Ovary (tissue), 3 donors: Measurements from ENCODE around the gene HEXIM1.

Source experiments
- EP300 ChIP-seq: sonication (generic); formaldehyde crosslinking; IDR thresholded peaks from one replicate; pipeline ENCODE4 v1.6.1; 2017; ENCODE audit warnings: antibody characterized with exemption
- POLR2A ChIP-seq: fragments of 450-650 bp; IDR thresholded peaks from one replicate; pipeline ENCODE4 v1.6.1; 2017; ENCODE audit warnings: antibody characterized with exemption, mild to moderate bottlenecking, moderate library complexity
- TF ChIP-seq, protein P1 (sequence below), 3 donors: fragments of 450-650 bp in 2 of 3; fragments of 200-600 bp in 1 of 3; IDR thresholded peaks; one replicate each; pipeline versions ENCODE4 v1.5.1 to v1.8.0; 2016 to 2022; ENCODE audit warnings: antibody characterized with exemption in 3 of 3, mild to moderate bottlenecking in 1 of 3
- donor health status: DM: no; HTN: no; CAD: no.

DNA sequence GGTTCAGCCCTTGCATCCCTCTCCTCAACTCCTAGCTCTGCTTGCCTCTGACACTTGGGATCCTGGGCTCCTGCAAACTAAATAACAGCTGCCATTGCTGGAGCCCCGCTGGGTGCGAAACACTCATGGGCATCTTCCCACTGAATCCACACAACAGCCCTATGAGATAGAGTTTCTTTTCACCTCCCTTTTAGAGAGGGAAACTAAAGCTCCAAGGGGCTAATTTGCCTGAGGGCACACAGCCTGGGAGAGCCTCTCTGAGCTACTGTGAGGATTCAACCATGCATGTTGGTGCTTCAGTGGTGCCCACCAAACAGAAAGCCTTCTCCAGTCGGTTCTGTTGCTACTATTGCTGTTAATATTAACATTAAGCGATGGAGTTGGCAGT, 8.7 kb upstream of the HEXIM1 start:
- TF ChIP-seq, protein P1, sequence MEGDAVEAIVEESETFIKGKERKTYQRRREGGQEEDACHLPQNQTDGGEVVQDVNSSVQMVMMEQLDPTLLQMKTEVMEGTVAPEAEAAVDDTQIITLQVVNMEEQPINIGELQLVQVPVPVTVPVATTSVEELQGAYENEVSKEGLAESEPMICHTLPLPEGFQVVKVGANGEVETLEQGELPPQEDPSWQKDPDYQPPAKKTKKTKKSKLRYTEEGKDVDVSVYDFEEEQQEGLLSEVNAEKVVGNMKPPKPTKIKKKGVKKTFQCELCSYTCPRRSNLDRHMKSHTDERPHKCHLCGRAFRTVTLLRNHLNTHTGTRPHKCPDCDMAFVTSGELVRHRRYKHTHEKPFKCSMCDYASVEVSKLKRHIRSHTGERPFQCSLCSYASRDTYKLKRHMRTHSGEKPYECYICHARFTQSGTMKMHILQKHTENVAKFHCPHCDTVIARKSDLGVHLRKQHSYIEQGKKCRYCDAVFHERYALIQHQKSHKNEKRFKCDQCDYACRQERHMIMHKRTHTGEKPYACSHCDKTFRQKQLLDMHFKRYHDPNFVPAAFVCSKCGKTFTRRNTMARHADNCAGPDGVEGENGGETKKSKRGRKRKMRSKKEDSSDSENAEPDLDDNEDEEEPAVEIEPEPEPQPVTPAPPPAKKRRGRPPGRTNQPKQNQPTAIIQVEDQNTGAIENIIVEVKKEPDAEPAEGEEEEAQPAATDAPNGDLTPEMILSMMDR (IDR thresholded peaks at IDR 0.05), result no peak
- no peak for TF ChIP-seq EP300
- no peak for TF ChIP-seq POLR2A
